ENCODE measurements around the gene GPC1. TPM values are rescaled to one million over a fixed set of nuclear protein-coding genes. Genes with fewer than 3 reads are reported as not detected.

The GPC1 gene
- total RNA-seq, 1 donor from 2014 or later = 155 TPM

DNA sequence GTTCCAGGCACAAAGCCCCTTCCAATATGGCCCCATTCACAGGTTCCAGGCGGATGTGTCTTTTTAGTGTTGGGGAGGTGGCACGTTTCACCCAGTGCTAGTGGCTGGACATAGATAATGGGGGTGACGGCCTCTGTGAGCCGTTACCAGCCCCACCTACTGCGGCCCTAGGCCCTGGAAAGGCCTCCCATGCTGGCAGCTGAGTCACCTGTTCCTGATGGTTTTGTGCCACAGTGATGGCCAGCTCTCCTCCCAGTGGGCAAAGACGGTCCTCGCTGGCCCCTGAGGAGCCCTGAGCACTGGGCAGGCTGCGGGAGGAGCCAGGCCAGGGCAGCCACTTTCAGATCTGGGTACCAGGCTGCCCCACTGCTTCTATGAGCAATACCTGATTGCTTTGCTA is 40.0 kb upstream of the GPC1 start:
- H3K36me3 Mint-ChIP-seq (ENCODE audit: unreplicated experiment) = no peaks in the 10 kb centered on the region
- peaks cover 4% of the 10 kb centered on the region for H3K27me3 Mint-ChIP-seq (ENCODE audit: unreplicated experiment)
- no peak overlapping the region for H3K4me3 Mint-ChIP-seq (ENCODE audit: unreplicated experiment)
- H3K9me3 Mint-ChIP-seq (ENCODE audit: unreplicated experiment) = peaks cover 1% of the 10 kb centered on the region
- H3K4me1 Mint-ChIP-seq (ENCODE audit: low read depth, unreplicated experiment) = peaks cover 1% of the 10 kb centered on the region
- H3K27ac Mint-ChIP-seq (ENCODE audit: unreplicated experiment) = no peak overlapping the region
- TF ChIP-seq, protein P1, sequence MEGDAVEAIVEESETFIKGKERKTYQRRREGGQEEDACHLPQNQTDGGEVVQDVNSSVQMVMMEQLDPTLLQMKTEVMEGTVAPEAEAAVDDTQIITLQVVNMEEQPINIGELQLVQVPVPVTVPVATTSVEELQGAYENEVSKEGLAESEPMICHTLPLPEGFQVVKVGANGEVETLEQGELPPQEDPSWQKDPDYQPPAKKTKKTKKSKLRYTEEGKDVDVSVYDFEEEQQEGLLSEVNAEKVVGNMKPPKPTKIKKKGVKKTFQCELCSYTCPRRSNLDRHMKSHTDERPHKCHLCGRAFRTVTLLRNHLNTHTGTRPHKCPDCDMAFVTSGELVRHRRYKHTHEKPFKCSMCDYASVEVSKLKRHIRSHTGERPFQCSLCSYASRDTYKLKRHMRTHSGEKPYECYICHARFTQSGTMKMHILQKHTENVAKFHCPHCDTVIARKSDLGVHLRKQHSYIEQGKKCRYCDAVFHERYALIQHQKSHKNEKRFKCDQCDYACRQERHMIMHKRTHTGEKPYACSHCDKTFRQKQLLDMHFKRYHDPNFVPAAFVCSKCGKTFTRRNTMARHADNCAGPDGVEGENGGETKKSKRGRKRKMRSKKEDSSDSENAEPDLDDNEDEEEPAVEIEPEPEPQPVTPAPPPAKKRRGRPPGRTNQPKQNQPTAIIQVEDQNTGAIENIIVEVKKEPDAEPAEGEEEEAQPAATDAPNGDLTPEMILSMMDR (IDR thresholded peaks at IDR 0.05; ENCODE audit: partially characterized antibody, unreplicated experiment) = no peak
- no peak for DNase-seq

DNA sequence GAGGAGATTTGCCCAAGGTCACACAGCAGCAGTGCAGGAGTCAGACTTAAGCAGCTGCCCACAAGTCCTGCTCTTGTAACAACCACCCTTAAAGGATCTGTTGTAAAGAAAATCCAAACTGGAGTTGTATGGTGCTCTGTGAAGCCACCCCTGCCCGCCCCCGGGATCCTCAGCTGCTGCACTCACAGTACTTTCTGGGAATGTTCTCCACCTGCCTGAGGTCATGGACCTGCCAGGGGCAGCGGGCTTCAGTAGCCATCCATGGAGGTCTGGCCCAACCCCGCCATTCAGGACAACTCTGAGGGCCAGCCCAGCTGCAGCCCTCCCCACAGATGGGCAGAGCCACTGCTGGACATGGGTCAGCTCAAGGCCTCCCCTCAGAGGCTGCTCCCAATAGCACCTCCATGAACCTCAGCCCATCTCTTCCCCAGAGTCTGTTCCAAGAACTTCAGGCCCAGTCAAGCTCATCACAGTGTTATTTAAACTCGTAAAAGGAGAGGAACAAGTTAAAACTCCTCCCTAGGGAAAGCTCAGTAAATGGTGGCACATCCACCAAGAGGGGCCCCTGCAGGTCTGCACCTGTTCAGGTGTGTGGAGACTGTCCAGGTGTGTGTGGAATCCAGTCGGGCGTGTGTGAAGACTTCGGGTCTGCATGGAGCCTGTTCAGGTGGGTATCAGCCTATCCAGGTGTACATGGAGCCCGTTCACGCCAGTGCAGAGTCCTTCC is 39.4 kb upstream of the GPC1 start:
- Mint-ChIP-seq H3K4me3 (ENCODE audit: unreplicated experiment) (no peak overlapping the region), H3K36me3 (ENCODE audit: unreplicated experiment) (no peaks in the 10 kb centered on the region), H3K9me3 (ENCODE audit: unreplicated experiment) (peaks cover 1% of the 10 kb centered on the region), H3K4me1 (ENCODE audit: low read depth, unreplicated experiment) (peaks cover 1% of the 10 kb centered on the region), H3K27me3 (ENCODE audit: unreplicated experiment) (peaks cover 4% of the 10 kb centered on the region), H3K27ac (ENCODE audit: unreplicated experiment) (no peak overlapping the region)
- DNase-seq = no peak
- TF ChIP-seq, protein P1 (IDR thresholded peaks at IDR 0.05; ENCODE audit: partially characterized antibody, unreplicated experiment) = no peak

DNA sequence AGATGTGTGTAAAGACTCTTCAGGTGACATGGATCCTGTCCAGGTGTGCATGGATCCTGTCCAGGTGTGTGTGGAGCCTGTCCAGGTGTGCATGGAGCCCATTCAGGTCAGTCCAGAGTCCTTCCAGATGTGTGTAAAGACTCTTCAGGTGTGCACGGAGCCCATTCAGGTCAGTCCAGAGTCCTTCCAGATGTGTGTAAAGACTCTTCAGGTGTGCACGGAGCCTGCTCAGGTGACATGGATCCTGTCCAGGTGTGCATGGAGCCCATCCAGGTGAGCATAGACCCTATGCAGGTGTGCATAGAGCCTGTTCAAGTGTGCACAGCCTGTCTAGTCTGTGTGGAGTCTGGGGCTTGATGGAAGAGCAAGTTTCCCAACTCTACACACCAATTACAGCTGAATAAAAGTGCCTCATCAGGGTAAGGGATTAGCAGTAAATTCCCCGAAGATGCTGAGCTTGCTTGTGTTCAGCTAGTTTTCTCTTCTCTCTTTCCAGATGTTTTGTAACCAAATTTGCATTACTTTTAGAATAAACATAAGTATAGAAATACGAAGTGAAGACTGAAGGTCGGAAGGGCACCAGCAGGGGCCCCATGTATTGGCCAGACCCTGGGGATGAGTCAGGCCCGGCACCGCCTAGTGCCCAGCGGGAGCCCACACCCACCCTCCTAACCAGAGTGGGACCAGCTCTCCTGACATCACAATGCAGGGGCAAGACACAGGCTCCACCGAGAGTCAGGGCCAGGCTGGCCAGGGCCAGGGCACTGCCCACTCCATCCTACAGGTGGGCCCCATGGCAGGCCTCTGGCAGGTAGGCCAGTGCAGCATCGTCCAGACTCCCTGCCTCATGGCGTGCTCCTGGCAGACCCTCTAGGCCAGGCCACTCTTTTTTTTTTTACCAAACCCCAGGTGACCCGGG is 38.6 kb upstream of the GPC1 start:
- Mint-ChIP-seq H3K9me3 (ENCODE audit: unreplicated experiment) (peaks cover 1% of the 10 kb centered on the region), H3K4me3 (ENCODE audit: unreplicated experiment) (no peak overlapping the region), H3K27ac (ENCODE audit: unreplicated experiment) (no peak overlapping the region), H3K36me3 (ENCODE audit: unreplicated experiment) (no peaks in the 10 kb centered on the region), H3K4me1 (ENCODE audit: low read depth, unreplicated experiment) (peaks cover 1% of the 10 kb centered on the region), H3K27me3 (ENCODE audit: unreplicated experiment) (peaks cover 4% of the 10 kb centered on the region)
- DNase-seq = no peak
- TF ChIP-seq, protein P1 (IDR thresholded peaks at IDR 0.05; ENCODE audit: partially characterized antibody, unreplicated experiment) = no peak

DNA sequence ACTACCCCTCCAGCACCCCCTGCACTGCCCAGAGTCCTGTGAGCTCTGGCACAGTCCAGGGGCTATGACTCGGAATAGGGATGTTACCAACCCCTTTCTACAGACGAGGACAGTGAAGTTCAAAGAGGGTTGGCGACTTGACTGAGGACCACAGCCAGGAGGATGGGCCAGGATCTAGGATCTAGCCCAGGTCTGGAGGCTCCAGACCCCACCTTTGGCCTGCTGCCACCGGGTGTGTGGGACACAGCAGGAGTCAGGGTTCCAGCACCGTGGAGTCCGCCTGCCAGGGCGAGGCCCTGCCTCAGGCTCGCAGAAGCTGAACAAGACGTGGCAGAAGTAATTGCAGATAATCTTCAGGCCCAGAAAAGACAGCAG is 37.9 kb upstream of the GPC1 start:
- H3K4me3 Mint-ChIP-seq (ENCODE audit: unreplicated experiment) = no peak overlapping the region
- H3K4me1 Mint-ChIP-seq (ENCODE audit: low read depth, unreplicated experiment) = peaks cover 1% of the 10 kb centered on the region
- no peak overlapping the region for H3K27ac Mint-ChIP-seq (ENCODE audit: unreplicated experiment)
- DNase-seq = no peak
- TF ChIP-seq, protein P1 (IDR thresholded peaks at IDR 0.05; ENCODE audit: partially characterized antibody, unreplicated experiment) = no peak
- H3K27me3 Mint-ChIP-seq (ENCODE audit: unreplicated experiment) = peaks cover 4% of the 10 kb centered on the region
- H3K36me3 Mint-ChIP-seq (ENCODE audit: unreplicated experiment) = no peaks in the 10 kb centered on the region
- H3K9me3 Mint-ChIP-seq (ENCODE audit: unreplicated experiment) = peaks cover 1% of the 10 kb centered on the region
